Measurements from ENCODE around the gene UST.
"Not testable (repeated sequence)": the region's sequence is repeated elsewhere in the genome, so short reads cannot be mapped to it uniquely, and the experiment has no call there.

UST gene

DNA sequence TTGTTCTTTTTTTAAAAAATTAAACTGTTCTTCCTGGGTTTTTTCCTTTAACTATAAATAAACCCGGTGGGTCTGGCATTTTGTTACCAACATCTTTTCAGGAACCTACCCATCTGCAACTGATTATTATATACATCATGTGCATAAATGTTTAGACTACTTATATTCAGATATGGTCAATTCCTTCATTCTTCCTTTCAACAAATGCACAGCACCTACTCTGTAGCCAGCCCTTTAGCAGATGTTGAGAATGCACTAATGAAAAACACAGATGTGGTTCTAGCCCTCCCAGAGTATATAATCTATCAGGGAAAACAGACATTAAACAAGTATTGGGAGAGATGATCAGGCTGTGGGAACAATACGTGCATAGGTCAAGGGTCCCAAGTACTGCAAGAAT is 237.1 kb downstream of the UST start:
- DNase-seq: no peak

DNA sequence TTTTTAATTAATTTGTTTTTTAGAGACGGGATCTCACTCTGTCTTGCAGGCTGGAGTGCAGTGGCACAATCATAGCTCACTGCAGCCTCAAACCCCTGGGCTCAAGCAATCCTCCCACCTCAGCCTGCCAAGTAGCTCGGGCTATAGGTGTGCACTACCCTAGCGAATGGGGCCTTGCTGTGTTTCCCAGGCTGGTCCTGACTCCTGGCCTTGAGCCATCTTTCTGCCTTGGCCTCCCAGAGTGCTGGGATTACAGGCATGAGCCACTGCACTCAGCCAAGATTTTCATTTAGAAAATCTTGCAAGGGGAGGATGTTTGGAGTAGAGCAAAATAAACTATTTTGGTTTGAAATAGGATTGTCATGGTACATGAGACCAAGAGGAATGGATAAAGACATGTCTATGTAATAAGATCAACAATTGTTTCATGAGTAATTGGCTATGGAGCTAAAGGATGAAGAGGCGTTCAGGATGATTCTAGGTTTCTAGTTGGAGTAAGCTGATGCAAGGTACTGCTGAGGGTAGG is 237.8 kb downstream of the UST start:
- no peak for DNase-seq

DNA sequence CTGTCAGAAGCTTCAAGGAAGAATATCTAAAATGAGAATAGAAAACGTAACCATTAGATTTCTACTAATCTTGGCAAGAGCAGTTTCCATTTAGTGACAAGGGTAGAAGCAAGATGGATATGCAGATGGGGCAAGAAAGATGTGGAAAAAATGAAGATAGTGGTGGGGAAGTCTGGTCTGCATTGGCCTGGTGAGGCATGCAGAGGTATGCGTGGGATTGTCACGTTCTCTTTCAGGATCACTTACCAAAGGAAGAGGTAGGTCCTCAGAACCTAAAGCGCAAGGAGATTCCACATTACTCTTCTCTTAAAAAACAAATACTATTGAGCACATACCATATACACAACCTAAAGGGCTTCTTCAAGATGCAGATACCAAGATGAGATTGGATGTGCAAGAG is 238.7 kb downstream of the UST start:
- no peak for DNase-seq

DNA sequence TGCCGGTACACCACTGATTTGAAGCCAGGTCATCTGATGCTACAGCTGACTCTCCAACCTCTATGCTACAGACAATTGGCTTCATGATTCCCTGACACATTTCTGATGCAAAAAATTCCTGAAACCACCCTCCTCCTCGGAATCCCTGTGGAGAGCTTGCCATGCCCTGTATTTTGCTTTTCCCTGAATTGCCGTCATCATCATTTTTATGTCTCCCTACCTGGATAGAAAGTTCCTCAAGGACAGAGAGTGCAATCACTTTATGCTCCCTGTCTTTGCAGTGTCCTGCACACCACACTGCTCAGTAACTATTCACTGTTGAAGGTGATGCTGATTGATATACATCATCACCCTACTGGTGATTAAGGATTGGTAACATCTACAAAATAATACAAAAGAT is 239.8 kb downstream of the UST start:
- no peak for DNase-seq

DNA sequence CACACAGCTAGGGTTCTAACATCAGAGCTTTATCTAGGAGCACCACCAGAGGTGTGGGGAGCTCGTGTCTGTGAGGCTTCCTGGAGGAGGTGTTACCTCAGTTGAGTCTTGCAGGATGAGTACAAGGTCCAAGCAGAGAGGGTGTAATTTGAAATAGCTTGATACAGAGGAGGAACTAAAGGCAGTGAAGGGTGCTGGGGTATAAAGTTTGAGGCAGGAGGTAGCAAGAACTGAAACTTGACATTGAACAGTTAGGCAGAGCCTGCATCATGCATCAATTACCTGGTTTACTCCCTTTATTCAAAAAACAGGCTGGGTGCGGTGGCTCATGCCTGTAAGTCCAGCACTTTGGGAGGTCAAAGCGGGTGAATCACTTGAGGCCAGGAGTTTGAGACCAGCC is 241.2 kb downstream of the UST start:
- no peak for DNase-seq

DNA sequence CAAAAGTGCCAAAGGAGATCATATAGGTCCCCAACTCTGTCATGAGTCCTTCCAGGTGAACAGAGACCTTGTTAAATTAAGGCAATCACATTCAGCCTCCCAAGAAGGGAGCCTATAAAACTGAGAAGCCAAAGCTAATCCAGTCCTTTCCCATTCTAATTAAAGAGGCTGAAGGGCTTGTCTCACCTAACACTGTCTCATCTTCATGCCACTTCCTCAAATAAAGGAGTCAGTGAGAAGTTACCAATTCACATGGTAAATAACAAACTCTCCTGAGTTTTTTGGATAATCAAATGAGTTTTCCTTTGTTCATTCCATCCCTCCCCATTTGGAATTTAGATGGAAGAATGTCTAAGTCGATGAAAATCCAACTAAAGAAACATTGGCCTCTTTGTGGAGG is 242.8 kb downstream of the UST start:
- DNase-seq: no peak

DNA sequence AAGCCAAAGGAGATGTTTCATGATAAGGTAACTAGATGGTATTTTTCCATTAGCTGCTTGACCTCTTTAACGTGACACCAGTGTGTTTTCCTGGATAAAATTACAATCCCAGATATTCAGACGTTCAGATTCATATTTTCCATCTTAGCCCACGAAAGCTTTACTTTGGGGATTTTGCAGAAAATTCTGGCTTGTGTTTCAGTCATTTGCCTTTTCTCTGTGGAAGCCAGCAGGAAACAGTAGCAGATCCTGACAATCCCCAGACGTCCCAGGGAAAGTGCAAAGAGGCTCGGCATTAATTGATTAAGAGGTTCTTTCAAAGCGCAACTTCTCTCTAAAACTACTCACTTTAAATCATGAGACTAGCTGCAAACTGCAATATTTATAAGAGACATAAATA is 243.6 kb downstream of the UST start:
- no peak for DNase-seq

DNA sequence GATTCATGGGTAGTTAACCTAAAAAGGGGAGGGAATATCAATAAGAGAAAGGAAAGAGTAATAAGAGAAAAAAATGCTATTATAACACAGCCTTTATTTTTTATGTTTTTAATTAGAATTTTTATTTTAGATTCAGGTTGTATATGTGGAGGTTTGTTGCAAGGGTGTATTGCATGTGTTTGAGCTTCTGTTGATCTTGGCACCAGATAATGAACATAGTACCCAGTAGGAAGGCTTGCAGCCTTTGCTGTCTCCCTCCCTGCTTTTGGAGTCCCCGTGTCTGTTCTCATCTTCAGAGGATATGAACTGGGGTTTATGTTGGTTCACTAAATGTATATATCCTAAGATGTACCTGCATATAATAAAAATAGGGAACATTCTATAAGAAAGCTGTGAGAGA is 250.0 kb downstream of the UST start:
- no peak for DNase-seq

DNA sequence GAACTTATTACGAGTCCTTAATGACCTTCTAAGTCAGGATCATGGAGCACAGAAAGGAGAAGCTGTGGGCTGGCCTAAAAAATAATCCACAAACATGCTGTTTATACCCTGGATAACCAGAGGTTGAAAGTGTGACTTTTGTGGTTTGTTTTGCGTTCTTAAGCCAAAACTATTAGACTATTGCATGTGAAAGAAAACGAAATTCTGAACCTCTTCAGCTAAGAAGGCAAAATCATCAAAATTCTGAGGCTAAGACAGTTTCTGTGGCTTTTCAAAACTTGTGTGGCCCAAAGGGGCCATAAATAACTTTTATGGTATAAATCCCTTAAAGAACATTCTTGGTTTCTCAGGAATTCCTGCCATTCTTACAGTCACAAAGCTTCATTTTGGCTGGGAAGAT is 251.0 kb downstream of the UST start:
- DNase-seq: no peak

DNA sequence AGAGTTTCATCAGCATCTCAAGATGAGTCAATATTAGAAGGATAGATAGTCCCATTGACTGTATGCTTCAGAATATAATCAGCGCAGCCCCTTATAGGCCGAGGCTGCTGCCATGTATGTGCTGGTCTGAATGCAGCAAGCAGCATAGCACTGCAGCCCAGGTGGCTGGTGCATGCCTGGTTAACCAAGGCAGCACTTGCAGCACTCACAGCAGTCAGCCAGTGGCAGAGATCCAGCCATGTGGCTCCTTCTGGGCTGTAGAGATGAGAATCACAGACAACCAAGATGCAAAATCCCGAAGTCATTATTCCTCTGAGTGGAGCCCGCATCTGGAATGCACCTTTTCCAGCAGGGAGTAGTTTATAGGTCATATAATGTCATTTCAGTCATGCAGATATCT is 251.9 kb downstream of the UST start:
- no peak for DNase-seq

DNA sequence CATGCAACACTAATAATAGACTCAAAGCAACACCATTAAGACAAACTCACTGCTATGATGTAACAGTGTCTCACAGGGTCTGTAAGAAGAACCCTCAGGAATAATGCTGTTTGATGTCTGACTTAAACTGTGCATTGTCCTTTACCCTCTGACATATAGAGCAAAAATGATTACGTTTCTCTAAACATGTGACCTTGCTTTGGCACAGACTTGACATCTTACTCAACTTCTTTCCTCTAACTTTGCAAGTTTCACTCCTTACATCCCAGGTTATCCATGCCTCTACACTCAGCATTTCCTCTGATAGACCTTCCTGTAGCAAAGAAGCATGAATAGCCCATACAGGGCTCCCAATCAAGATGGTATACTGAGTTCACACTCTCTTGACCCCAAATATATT is 252.7 kb downstream of the UST start:
- no peak for DNase-seq

DNA sequence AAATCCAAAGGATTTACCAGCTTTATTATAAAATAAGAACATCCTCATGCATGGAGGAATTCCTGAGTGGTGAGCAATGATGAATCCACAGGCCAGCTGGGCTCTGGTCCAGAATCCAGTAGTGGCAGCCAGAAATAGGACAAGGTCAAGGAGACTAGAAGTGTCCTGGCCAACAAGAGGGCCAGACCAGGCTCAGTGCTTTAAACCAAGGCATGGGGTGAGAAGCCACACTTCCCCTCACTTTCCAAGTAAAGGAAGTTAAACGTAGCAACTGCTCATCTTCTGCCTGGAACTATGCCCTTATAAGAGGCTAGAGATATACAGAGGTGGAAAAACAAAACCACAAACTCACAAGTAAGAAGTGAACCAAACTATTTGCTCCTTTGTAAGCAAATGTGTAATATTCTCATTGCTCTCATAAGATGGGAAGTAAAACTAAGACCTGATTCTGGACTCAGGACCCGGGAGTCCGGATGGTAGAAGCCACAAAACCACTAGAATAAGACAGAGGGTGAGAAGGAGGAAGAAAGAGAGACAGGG is 253.2 kb downstream of the UST start:
- peak; percentile 58 for DNase-seq

DNA sequence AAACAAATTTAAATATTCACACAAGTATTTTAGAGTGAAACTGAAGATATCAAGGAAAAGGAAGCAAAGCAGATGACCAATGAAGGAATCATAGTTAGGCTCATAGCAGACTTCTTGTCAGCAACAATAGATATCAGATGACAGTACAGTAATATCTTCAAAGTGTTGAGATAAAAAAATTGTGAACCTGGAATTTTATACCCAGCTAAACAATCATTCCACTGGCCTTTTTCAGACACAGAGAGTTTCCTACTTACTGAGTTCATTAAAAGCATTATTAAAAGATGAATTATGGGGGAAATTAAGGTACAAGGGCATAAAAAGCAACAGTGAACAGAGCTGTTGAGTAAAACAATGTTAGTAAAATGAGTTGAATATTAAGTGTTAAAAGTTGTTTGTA is 254.6 kb downstream of the UST start:
- no peak for DNase-seq

DNA sequence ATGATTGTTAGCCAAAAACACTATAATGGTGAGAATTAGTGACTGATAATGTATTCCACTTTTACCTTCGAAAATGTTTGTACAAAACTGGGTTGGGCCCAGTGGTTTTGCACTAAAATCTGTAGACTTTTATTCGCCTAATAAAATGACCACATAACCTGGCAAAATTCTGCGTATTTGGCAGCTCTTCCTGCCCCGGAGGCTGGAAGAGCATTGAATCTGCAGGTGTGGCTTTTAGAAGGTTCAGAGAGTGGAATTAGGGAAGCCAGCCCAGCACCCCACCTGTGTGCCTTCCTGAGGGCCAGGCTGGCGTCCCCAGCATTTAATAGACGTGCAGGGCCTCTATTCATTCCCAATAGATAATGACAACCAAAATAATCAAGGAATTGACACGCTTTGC is 256.7 kb downstream of the UST start:
- DNase-seq: no peak

DNA sequence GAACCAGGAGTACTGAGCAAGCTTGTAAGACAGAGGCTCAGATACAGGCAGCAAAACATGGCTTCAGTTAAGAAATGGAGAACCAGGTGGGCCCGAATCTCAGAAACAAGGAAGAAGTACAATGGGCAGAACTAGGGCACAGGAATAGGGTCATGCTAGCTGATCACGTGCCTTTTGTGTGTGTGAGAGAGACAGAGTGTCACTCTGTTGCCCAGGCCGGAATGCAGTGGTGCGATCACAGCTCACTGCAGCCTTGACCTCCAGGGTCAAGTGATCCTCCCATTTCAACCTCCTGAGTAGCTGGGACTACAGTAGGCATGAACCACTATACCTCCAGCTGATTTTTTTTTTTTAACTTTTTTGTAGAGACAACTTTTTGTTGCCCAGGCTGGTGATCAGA is 257.8 kb downstream of the UST start:
- no peak for DNase-seq

DNA sequence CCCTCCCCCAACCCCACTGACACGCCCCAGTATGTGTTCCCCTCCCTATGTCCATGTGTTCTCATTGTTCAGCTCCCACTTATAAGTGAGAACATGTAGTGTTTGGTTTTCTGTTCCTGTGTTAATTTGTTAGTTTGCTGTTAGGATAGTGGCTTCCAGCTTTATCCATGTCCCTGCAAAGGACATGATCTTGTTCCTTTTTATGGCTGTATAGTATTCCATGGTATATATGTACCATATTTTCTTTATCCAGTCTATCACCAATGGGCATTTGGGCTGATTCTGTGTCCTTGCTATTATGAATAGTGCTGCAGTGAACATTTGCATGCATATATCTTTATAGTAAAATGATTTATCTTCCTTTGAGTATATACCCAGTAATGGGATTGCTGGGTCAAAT is 259.4 kb downstream of the UST start:
- DNase-seq: not testable (repeated sequence)

DNA sequence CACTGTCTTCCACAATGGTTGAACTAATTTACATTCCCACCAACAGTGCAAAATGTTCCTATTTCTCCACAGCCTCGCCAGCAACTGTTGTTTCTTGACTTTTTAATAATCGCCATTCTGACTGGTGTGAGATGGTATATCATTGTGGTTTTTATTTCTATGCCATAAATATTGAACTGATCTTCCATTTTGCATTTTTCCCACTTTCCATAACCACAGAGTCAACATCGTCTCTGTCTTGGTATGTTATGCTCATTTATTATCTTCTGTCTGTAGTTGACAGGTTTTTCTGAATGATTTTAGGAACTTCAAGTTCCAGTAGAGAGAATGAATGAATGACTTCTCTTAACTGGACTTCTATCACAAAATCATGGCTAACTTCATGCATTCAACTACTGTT is 259.8 kb downstream of the UST start:
- DNase-seq: no peak

DNA sequence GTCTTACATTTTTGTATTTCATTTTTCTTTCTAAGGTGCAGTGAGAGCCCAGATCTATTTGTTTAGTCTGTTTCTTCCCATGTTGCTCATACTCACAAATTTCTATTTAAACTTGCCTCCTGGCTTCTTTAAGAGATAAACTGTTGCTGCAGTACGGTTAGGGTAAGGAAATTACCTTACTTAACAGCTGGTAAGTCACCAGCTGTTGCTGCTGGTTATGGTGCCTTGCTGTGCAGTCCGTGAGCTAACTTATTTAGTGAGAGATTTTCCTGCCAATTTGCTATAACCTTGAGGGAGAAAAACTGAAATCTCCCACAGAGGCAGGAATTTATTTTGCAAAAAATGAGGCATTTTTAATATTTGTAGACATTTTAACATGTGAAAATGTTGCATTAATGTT is 261.0 kb downstream of the UST start:
- DNase-seq: no peak

DNA sequence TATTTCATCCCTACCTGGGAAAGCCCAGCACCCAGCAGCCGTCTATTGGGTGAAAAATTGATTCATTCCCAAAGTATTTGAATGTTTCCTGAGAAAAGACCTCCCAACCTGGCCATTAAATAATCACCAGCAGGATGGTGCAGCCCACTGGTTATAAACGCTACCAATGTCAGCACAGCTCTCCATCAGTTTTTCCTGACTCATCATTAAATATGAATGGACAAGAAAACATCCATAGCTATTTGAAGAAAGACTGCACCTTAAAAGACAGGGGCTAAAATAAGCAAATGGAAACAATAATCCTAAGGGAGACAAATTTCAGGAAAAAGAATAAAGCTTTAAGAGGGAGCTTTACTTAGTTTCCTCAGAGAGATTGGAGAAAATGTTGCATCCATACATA is 261.9 kb downstream of the UST start:
- DNase-seq: no peak

DNA sequence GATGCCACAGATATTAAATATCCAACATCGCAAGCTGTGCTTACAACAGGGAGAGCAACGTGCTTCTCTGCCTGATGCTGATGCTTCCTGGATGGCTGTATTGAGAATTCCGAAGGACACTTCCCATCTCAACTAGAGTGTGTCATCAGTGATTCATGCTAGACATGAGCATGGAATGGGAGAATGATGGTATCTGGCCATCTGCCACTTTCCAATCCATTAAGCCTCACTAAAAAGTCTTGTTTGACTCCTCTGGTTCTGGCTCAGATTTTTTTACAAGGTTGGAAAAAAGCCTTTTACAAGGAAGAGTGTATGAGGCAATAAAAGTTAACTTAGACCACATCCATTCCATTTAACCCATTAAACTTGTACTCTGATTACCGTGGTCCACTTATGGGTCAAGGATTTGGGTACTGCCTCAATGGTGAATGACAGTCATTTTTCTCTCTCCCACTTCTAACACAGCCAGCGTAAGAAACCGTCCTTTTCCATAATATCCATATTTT is 265.3 kb downstream of the UST start:
- DNase-seq: no peak

DNA sequence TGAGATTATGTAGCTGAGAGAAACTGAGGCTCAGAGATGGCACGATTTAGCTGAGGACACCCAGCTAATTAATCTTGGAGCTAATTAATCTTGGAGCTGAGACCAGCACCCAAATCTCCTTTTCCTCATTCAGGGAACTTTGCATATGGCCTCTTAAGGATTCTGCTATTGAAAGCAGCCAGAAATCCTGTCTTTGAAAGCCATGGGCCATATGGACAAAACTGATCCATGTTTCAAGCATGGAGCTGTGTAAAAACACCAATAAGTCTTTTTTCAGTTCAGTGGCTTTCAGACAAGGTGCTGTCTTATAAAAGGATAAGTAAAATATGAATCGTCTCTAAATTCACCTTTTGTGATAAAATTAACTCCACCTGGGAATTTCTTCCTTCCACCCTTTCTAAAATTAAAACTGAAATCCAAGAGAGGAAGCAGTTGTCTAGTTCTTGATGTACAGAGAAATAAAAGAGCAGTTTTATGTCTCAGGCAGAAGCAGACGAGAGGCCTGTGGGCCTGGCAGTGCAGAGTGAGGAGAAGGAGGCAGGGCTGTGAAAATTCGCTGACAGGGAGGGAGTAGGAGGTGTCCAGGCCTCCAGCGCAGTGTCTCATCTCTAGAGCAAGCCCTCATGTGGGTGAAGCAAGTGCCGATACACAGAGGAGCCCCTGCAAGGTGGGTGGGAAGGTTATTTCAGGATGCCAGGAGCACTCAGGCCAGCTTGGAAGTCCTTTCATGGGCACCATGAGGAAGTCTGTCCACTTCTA is 266.9 kb downstream of the UST start:
- no peak for DNase-seq

DNA sequence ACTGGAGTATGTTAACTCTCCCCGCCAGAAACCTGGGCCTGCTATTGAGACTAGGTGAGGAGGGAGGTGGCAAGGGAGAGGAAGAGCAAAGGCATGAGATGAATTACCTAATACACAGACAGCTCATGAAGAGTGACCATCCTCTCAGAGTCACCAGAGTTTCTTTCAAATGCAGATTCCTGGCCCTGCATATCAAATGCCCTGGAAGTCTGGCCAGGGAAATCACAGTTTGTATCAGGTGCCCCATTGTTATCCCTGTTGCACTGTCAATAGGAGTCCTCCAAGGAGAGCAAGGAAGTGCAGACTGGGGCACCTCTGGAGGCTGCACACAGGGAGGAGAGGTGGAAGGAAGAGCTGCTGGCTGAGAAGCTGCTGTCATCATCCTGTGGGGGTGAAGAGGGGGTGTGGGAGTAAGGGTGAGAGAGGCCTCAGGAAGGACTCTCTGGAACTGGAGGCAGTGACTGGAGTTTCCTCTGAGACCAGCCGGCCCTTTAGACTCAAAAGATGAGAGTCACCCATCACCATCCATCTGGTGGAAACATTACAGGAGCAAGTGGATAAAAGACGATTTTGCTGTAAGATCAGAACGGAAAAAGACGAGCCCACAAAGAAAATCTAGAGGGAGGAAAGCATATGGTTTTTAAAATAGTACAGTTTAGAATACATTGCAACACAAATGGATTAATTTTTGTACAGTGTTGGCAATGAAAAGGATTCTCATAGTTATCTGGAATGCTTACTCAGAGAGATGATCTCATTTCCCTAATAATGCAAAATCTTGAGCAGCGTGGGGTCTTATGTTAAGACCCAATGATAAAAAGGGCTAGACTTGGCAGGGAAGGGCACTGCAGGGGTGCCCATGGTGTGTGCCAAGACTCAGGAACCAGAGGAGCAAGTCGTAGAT is 268.1 kb downstream of the UST start:
- no peak for DNase-seq

All from SIG-M5 (cell line).